Stimulated activated CD8-positive, alpha-beta memory T cell treated with anti-CD3 and anti-CD28 coated beads, Interleukin-7, amount 100 ng/mL, for 4 hours (primary cell): ENCODE measurements around the gene BARD1.
"Not testable (repeated sequence)": the region's sequence is repeated elsewhere in the genome, so short reads cannot be mapped to it uniquely, and the experiment has no call there.

Experiments used
- DNase-seq, 2 donors: peaks; one replicate each; pipeline ENCODE4 v3.0.0-alpha.2; 2020; ENCODE audit warnings: low read depth in 2 of 2

BARD1 gene

DNA sequence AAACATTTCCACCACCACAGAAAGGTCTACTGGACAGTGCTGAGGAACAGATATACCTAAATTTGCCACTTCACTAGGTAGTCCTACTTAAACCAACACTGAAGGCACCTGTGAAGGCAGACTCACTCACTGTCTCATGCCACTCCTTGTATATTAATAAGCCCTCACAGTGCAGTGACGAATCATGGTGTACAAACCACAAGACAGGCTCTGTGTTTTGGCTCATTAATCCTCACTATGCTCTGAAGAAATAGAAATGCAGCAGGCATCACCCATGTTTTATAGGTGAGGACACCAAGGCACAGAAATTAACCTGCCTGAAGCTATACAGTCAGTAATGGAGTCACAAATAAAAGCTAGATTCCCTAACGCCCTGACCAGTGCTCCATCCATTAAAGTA lies 44.3 kb downstream of the BARD1 start:
- DNase-seq, result no peak

DNA sequence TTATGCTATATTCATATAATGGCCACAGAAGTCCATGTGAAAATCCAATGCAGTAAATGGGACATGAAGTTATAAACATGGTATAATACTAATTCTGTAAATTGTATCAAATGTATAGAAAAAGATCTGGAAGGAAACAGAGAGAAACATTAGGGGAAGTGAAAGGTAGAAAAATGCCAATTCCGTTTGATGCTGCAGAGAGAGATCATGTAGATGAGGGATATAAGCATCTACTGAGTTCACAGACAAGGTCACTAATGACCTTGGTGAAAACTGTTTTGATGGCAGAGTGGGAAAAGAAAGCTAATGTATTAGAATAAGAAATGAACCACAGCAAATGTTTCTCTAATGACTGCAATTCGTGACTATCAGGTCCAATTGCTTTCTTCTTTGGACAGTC lies 56.0 kb downstream of the BARD1 start:
- no peak for DNase-seq

DNA sequence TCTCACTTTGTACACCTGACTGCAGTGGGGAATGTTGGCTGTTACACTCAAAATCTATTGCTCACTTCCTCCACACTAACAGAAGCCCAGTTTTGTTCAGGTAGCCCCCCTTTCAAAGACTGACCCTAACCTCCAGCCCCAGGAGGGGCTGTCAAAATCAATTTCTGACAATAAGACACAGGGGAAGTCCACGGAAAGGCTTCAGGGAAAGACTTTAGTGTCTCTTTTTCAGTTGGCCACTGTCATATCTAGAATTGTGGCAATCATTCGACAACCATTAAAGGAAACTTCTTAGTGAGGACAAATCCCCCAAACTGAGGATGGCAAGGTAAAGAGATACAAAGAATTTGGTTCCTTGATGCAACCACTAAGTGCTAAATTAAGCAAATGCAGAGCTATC lies 59.0 kb downstream of the BARD1 start:
- no peak for DNase-seq

DNA sequence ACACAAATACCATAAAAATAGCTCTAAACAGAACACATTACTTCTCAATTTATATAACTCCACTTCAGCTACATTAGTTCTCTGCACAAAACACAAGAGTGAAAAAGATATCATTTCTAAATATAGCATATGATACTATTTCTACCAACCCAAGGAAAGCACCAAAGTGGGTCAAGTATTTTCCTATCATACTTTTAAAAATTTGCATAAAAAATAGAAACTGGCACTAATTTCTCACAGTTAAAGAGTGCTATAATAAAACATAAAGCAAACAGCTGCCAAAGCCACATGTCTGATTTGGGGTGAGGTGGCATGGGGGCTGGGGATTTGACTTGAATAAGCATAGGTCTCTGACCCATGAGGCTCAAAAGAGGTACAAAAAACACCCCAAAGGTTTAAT lies 61.5 kb downstream of the BARD1 start:
- DNase-seq, result no peak

DNA sequence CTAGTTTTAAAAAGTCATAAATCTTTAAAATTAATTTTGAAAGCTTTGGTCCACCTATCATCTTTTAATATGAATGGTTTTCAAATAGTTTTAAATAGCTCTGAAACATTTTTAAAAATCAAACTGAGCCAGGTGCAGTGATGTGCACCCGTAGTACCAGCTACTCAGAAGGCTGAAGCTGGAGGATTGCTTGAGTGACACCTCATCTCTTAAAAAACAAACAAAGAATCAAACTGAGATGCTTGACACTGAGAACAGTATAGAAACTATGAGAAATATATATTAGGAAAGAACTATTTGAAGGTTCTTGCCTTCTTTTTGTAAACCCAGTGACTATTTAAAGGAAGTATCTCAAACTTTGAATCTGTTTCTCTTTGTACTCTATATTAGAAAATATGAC lies 67.4 kb downstream of the BARD1 start:
- DNase-seq, result no peak

DNA sequence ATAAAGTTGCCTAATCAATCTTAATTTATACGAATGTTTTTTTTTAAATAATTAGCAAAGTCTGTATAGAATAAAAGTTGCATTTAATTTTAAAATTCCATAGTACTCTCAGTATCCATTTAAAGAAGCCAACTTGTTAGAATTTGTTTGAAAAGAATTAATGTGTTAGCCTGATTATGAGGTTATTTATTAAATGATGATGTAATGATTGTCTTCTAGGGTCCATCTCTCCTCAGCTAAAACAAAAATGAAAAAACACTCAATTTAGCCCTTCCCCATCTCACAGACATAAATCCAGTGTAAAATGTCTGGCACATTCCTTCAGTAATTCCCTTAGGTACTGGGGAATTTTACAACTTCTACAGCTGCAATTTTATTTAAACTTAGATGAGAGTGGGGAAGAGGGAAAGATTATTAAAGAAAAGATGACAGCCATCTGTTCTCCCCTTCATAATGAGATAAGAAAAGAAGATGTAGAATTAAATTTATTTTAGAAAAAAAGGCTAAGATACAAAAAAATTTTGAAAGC lies 68.6 kb downstream of the BARD1 start:
- no peak for DNase-seq

DNA sequence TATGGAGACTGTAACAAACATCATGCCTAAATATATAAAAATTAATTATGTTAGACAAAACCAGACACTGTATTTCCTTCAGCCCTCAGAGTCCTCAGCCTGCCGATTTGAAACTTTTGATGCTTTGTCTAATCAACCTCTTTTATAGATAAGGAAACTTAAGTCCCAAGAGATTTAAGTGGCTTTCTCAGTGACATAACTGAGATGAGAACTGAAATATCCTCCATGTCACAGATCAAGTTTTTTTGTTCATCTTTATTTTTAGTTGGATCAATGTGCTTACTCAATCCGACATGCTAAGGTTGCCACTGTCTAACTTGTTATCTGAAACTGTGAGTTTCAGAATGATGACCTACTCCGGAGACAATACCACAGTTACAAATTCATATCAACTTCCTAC lies 72.3 kb downstream of the BARD1 start:
- DNase-seq, result no peak

DNA sequence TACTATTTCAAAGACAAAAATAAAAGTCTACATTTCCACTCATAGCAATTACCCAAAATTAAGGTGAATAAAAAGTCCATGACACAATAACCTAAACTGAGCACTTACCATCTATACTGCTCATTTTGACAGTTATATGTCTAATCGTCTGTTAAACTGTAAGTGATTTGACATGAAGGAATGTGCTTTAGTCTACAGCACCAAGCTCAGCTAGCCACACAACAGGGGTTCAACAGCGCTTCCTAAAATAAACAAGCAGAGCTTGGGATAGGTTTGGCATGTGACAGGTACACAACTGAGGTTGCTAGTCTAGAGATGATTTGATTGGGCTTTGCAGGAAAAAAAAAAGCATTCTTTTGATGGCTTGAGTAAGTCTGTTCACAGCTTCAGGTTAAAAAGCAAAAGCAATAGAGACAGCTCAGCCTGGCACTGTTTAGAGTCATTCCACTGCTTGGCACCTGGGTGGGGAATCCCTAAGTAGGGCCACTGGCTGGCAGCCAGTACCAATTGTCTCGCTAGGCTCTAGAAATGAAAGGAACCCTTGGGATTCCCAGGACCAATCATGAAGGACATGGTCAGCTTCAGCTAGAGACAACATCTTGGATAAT lies 78.6 kb downstream of the BARD1 start:
- DNase-seq, result no peak

DNA sequence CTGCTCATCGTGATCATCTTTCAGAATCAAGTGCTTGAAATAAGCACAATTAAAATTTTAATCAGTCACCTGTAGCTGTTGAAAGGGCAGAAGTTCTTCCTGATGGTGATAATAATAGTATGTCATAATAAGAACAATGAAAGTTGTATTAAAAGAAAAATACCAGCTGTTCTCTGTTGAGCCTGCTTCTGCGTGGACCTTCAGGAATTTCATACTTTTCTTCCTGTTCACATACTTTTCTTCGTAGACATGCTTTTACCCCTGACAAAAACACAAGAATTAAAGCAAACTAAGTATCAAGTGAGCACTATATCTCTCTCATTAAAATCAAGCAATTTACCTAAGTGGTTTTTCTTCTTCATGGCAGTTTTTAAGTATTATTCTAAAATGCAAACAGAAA lies 79.2 kb downstream of the BARD1 start:
- DNase-seq, result no peak

DNA sequence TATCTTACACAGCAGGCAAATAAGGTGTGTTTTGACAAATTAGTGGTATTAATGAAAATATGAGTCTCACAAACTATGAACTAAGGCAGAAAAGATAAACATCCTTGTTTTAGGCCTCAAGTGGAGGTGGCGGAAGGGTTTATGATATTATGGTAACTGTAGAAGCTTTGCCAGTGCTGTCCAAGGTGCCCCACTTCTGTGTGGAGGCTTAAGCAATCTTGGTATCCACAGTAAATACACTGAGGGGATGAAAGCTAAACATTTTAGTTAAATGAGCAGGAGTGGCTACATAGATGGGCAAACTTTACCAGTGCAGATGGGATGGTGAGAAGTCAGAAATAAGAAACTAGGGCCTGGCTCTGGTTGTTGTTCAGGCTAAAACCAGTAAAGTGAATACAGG lies 84.7 kb downstream of the BARD1 start:
- no peak for DNase-seq

DNA sequence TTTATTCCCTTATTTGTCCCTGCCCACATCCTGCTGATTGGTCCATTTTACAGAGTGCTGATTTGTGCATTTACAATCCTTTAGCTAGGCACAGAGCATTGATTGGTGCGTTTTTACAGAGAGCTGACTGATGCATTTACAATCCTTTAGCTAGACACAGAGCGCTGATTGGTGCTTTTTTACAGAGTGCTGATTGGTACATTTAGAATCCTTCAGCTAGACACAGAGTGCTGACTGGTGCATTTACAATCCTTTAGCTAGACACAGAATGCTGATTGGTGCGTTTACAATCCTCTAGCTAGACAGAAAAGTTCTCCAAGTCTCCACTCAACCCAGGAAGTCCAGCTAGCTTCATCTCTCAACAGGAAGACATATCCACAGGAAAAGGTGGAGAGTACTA lies 91.6 kb downstream of the BARD1 start:
- not testable (repeated sequence) for DNase-seq

DNA sequence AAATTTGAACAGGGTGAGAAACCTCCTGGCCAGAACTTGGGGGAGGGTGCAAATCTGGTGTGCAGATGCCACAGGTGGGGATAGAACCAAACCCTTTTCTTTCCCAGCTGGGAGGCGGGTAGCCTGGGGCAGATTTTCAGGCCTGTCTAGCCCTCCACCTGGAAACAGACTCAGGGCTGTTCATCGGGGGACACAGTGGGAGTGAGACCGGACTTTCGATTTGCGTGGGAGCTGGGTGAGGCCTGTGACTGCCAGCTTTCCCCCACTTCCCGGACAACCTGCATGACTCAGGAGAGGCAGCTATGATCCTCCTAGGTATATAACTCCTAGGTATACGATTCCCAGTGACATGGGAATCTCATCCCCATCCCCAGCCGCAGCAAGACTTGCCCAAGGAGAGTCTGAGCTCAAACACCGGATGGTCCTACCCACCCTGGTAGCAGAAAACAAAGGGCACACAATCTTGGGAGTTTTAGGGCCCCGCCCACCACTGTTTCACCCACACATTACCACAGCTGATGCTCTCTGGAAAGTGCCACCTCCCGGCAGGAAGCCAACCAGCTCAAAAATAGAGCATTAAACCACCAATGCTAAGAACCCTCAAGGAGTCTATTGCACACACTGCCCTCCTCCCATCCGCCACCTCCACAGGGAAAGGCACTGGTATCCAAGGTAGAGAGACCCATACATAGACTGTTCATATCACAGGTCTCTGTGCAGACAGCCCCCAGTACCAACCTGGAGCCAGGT lies 92.5 kb downstream of the BARD1 start:
- DNase-seq, result no peak

DNA sequence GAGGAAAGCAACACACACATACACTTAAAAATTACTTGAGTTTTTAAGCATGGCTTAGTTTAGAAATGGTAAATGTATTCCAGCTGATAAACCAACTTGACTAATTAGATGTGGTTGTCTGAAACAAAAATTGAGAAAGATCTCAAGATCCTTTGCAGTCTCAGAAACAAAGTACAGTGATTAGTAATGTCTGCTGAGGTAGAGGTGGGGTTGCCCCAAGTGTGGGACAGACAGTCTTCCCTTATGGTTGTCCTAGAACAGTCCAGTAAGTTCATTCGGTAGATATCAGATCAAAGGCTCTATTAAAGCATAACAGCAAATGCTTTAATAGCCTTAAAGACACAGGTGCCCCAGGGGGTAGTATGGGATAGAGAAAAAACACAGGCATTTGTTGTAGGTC lies 94.5 kb downstream of the BARD1 start:
- no peak for DNase-seq

DNA sequence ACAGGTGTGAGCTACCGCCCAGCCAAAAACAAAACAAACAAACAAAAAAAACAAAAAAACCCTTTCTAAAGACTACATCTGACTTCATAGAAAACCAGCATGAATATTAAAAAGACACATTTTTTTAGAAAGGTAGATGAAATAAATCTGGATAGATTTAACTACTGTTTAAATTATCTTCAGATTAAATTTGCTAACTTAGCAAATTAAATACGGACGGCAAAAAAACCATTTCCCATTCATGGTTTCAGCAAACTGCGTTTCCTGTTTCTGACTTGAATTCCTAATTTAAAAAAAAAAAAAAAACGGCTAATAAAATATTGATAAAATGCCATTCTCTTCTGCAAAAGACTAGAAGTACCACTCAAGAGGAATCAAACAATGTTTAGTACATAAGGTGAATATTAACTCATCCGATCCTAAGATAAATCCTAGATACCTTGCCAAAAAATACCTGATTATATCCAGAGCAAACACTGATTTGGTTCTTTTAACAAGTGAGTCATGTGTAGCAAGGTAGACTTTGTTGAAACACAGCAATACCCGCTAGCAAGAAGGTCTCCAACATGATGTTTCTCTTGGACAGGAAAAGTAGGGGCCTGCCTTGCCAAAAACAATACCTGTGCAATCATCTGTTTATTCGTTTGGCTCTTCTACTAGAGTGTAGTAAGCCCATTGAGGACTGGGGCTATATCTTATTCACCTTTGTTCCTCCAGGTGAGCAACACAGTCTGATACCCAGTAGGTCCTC lies 96.2 kb downstream of the BARD1 start:
- no peak for DNase-seq

DNA sequence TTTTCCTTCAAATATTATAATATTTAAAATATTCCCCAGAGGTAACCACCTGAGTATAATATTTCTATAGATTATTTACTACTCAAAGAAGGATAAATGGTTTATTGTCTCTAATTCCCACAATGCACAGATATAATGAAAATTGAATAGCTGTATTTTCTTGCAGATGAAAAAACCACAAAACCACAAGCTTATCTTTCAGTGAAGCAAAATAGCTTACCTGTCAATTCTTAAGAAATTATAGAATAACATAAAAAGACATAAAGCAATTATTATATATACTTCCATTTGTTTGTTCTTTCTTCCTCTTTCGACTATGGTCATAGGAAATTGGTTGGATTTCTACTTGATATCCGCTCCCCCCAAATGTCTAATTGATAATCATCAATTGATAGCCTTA lies 98.8 kb downstream of the BARD1 start:
- DNase-seq, result no peak

DNA sequence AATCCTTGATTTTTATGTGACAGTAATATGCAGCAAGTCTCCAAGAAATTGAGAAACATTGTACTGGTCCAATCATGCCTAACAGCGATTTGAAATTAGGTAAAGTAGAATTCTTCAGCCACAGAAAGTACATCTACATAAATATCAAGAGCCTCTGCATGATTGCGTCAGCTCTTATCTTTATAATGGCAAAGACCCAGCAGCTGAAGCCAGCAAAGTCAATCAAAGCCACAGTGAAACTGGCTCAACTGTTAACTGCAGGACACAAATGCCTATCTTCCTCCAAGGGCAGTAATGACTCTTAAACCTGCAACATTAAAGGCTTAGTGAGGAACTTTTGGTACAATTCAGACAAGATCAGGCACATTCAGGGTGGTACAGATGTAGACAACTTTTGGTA lies 102.5 kb downstream of the BARD1 start:
- no peak for DNase-seq

DNA sequence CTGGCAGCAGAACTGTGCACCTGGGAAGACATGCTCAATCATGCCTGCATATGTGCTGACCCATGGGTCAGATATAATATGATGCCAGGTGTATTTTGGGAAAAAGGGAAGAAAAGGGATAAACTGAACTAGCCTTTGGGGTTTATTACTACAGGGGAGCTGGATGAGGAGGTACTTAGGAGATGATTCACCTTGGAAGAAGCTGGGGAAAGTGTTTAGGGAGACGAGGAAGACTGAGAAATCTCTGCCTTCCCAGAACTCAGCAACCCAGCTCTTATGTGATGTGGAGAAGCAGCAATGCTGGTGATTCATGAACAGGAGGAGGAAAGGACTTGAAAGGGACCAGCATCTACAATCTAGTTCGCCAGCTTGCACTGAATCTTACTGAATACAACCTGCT lies 110.2 kb downstream of the BARD1 start:
- DNase-seq, result no peak

DNA sequence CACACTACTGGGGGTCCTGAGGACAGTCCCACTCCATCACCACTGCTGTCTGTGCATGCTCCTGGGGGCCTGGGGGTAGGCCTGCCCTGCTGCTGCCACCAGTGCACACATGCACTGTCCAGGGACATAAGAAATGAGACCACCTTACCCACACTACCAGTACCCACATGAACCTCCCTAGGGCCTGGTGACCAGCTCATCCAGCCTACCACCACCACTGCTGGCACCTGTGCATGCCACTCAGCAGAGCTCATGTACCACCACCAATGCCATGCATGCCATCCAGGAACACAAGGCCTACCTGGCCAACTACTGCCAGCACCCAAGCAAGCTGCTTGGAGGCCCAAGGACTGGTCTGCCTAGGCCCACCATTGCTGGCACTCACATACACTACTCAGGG lies 112.8 kb downstream of the BARD1 start:
- no peak for DNase-seq

DNA sequence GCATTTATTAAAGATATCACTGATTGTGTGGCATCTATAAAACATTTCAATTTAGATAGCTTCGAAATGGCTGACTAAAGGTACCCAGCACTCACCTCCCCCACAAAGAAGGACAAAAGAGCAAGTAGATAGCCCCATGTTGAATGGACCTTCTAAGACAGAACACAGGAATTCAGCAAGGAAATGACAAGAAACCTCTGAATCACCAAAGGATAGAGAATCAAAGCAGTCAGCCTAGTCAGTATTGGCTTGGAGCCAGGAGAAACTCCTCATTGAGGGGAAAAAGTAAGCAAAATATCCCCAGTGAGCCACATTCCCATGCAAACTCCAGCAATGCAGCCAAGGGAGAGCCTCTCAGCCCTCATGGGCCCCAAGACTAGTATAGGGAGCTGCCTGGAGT lies 113.7 kb downstream of the BARD1 start:
- no peak for DNase-seq

DNA sequence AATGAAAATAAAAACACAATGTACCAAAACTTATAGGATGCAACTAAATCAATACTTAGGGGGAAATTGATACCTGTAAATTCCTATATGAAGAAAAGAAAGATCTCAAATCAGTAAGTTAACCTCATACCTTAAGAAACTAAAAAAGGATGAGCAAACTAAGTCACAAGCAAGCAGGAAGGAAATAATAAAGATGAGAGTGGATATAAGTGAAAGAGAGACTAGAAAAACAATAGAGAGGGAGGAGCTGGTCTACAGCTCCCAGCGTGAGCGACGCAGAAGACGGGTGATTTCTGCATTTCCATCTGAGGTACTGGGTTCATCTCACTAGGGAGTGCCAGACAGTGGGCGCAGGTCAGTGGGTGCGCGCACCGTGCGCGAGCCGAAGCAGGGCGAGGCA lies 125.9 kb downstream of the BARD1 start:
- not testable (repeated sequence) for DNase-seq

DNA sequence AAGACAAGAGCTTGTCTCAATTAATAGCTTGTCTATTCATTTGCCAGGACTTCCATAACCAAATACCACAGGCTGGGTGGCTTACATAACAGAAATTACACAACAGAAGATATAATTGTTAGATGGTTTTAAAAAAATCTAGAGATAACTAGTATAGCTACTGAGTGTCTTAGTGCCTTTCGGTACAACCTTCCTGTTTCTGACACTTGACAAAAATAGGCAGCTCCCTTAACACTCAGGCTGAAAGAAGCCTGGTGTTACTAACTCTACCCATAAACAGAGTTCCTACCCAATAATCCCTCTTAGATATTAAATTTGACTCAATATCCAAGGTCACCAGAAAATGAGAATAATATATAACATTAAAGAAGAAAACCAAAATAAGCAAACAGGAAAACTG lies 129.7 kb downstream of the BARD1 start:
- DNase-seq, result no peak

DNA sequence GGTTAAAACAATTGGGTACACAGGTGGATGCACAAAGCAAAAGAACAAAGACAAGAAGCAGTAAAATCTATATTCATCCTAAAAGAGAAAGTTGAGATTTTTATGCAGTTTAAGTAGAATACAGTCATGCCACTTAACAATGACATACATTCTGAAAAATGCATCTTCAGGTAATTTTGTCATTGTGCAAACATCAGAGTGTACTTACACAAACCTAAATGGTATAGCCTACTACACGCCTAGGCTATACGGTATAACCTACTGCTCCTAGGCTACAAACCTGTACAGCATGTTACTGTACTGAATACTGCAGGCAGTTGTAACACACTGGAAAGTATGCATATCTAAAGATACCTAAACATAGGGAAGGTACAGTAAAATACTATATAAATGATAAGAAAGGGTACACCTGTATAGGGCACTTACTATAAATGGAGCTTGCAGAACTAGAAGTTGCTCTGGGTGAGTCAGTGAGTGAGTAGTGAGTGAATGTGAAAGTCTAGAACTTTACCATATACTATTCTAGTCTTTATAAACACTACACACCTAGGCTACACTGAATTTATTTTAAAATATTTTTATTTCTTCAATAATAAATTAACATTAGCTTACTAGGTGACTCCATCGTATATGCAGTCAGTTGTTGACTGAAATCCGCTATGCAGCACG lies 132.9 kb downstream of the BARD1 start:
- no peak for DNase-seq
